HG02852 (cell line): ENCODE data around the gene A2M.
"Not testable (repeated sequence)": the region's sequence is repeated elsewhere in the genome, so short reads cannot be mapped to it uniquely, and the experiment has no call there.

Source experiments
- ATAC-seq: cut with Tn5 transposase; IDR thresholded peaks from one replicate; pipeline ENCODE4 v1.9.1; 2021; ENCODE audit warnings: mild to moderate bottlenecking, moderate library complexity; ENCODE audit not compliant: unreplicated experiment

Gene A2M

GRCh38 chr12:9115731-9116559, at the start of gene A2M:
Gene A2M, minus strand, starts transcription at chr12:9115919. Its CDS starts 70 bp downstream, at chr12:9115849.
- no peak for ATAC-seq

GRCh38 chr12:9163392-9163791, 47.7 kb upstream of the A2M start:
- no peak for ATAC-seq

DNA sequence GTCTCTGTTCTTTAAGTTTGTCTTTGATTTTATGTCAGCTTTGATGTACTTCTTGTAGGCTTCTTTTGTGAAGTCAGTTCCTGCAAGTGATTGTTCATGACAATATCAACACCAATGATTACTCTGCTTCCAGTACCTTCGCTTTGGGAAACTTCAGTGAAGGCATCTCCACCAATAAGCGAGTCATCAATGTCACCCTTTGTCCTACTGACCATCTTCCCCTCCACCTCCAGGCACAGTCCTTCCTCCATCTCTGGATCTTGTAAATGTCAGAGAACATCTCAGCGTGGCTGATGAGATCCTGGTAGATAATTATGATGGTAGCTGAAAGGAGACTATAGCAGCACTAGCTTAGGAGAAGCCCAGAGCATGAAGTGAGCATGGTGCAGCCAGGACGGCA, 40.4 kb upstream of the A2M start:
- no peak for ATAC-seq

GRCh38 chr12:9149372-9149771, 33.7 kb upstream of the A2M start:
- no peak for ATAC-seq

GRCh38 chr12:9148926-9149325, 33.2 kb upstream of the A2M start:
- ATAC-seq = no peak

GRCh38 chr12:9147461-9147860, 31.7 kb upstream of the A2M start:
- ATAC-seq = no peak

DNA sequence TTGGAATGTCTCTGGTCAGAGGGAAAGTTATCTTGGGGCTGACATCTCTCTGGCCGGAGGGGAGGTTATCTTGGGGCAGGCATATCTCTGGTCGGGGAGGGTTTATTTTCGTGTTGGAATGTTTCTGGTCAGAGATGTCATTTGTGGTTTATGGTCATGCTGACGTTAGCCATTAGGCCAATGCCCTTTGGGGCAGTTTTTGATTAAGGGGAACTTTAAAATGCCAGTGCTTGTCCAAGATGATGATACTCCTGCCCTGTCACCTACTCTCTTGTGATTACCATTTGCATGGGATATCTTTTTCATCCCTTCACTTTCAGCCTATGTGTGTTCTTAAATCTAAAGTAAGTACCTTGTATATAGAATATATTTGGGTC, 29.0 kb upstream of the A2M start:
- ATAC-seq = no peak

- ATAC-seq = no peak
Measured at GRCh38 chr12:9143929-9144729, 28.4 kb upstream of the A2M start.

GRCh38 chr12:9143137-9143536, 27.4 kb upstream of the A2M start:
- ATAC-seq = no peak

- ATAC-seq = not testable (repeated sequence)
Measured at GRCh38 chr12:9139588-9140290, 24.0 kb upstream of the A2M start.

- no peak for ATAC-seq
Measured at GRCh38 chr12:9135903-9136310, 20.2 kb upstream of the A2M start.

- no peak for ATAC-seq
Measured at GRCh38 chr12:9134981-9135628, 19.4 kb upstream of the A2M start.

DNA sequence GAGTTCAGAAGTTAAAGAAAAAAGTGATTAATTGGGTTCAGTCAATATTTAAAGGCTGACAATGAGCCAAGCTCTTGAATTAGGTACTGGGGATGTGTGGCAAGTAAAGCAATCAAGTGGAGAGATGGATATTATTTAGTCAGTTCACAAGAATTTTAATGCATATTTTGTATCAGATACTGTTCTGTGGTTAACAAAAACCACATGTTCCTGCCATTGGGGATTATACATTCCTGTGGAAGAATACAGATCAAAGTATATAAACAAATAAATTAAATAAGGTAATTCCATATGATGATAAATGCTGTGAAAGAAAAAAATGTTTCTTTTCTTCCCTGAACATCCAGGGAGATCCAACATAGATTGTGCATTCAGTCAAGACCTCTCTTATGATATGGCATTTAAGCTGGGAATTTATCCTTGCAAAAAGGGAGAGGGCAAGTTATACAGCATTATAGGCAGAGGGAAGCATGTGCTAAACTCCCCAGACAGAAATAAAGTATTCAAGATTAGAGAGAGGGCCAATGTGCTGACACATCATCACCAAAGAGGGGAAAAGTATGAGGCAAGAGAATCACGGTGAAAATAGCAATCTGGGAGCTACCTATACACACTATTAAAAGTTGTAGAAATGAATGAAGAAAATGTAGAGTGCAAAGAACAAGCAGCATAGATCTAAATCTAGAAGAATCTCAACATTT, 17.6 kb upstream of the A2M start:
- ATAC-seq = no peak

- ATAC-seq = no peak
Measured at GRCh38 chr12:9132008-9132535, 16.4 kb upstream of the A2M start.

DNA sequence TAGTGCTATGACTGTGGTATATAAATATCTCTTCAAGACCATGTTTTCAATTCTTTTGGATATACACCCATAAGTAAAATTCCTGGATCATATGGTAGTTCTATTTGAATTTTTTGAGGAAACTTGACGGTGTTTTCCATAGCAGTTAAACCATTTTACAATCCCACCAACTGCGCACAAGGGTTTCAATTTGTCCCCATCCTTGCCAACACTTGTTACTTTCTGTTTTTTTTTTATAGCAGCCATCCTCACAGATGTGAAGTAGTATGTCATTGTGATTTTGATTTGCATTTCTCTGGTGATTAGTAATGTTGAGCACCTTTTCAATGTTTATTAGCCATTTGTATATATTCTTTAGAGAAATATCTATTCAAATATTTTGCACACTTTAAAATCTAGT, 14.5 kb upstream of the A2M start:
- no peak for ATAC-seq

DNA sequence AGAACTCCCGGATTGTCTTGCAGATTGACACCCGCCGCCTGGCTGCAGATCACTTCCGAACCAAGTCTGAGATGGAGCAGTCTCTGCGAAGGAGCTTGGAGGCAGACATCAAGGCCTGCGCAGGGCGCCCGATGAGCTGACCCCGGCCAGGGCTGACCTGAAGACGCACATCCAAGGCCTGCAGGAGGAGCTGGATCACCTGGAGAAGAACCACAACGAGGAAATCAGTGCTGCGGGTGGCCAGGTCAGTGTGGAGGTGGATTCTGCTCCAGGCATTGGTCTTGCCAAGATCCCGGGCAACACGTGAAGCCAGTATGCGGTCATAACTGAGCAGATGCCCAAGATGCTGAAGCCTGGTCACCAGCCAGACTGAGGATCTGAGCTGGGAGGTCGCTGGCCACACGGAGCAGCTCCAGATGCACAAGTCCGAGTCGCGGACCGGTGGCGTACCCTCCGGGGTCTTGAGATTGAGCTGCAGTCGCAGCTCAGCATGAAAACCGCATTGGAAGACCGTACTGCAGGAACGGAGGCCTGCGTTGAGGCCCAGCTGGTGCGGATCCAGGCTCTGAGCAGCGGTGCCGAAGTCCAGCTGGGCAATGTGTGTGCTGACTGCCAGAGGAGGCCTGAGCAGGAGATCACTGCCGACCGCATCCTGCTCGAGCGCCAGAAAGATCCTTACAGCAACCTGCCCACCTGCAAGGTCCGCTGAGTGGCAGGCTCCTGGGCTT, 12.4 kb upstream of the A2M start:
- no peak for ATAC-seq

- no peak for ATAC-seq
Measured at GRCh38 chr12:9127484-9127883, 11.8 kb upstream of the A2M start.

- no peak for ATAC-seq
Measured at GRCh38 chr12:9124383-9125031, 8.8 kb upstream of the A2M start.

DNA sequence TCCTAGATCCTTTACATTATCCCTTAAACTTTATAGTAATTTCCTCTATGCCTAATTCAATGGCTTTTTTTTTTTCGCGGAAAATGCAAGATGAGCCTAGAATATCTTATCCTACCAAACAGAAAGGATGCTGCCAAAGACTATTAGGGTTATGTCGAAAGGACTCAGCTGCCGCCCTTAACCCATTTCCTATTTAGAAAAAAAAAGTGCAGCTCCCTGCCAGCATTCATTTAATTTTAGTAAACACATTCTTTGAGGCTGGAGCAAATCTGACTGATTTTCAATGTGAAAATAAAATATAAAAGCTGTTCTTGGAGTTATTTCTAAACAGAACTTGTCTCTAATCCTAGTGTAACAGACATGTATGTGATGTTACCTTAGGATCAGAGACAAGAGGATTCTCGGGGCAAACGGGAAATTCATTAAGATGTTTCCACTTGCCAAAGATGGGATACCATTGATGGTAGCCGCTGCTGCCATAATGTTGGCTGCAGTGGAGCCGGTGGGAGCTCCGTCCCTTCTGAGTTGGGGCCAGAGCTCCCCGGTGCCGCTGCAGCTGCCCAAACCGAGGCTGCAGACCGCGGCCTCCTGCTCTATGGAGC, 8.2 kb upstream of the A2M start:
- no peak for ATAC-seq
